ENCODE measurements around the gene SNX9. TPM values are rescaled to one million over a fixed set of nuclear protein-coding genes. Genes with fewer than 3 reads are reported as not detected.

SNX9 gene
- total and polyA plus RNA-seq, 7 donors, result 18.4 to 30.7 (median 26.5) TPM

DNA sequence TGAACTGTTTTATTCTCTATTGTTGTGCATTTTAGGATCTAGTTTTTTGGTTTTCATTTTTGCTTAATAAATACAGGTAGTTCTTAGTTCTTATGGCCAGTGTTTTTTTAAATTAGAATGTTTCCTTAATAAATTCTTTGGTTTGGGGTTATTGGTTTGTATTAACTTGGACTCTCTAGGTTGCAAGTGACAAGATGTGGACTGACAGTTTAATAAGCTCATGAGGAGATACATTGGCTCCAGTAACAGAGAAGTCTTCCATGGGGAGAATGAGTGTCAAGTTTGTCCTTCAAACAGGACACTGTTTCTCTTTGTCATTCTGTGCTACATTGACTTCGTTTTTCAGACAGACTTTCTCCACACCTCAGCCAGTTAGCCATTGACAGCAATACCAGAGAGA lies 39.7 kb downstream of the SNX9 start:
- intact Hi-C loops (cut with DNase I), result no loop called here
- Histone ChIP-seq H3K4me1 (peaks cover 54% of the 10 kb centered on the region), H3K36me3 (ENCODE audit: insufficient read depth in 1 of 2, low read depth in 1 of 2) (peaks cover 0 to under 1% of the 10 kb centered on the region in 2 donors), H3K4me3 (no peak overlapping the region), H3K27ac (no peak overlapping the region), H3K9me3 (no peaks in the 10 kb centered on the region), H3K27me3 (ENCODE audit: insufficient read depth in 3 of 3, low read length in 2 of 3) (no peaks in the 10 kb centered on the region)
- peak in 2 of 4 donors; percentile 28 to 47 for ATAC-seq
- TF ChIP-seq, protein P1, sequence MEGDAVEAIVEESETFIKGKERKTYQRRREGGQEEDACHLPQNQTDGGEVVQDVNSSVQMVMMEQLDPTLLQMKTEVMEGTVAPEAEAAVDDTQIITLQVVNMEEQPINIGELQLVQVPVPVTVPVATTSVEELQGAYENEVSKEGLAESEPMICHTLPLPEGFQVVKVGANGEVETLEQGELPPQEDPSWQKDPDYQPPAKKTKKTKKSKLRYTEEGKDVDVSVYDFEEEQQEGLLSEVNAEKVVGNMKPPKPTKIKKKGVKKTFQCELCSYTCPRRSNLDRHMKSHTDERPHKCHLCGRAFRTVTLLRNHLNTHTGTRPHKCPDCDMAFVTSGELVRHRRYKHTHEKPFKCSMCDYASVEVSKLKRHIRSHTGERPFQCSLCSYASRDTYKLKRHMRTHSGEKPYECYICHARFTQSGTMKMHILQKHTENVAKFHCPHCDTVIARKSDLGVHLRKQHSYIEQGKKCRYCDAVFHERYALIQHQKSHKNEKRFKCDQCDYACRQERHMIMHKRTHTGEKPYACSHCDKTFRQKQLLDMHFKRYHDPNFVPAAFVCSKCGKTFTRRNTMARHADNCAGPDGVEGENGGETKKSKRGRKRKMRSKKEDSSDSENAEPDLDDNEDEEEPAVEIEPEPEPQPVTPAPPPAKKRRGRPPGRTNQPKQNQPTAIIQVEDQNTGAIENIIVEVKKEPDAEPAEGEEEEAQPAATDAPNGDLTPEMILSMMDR (IDR thresholded peaks at IDR 0.05), result no peak
- DNase-seq, result no peak
- WGBS, 3 donors, result 37 to 67% (median 42%) methylated on average over 1 of the region's 1 CpG

DNA sequence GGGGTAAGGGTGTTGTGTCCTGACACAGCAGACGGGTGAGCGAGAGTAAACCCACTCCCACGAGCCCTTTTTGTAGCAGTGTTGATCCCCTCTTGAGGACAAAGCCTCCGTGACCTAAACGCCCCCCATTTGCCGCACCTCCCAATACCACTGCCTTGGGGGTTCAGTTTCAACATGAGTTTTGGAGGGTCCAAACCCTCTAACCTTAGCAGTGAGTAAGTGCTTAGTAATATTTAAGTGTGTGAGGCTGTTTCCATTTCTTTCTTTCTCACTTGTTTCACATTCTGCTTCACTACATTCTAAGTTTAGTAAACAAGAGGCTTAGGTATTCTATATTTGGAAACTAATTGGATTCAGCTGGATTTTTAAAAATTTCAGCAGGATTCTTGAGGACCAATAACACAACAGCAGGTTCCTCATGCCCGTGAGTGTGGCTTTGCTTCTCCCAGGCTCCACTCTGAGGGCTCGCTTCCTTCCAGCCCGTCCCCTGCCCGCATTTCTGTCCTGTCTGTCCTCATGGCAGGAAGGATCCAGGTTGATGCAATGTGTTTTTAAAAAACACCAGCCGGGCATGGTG lies 41.2 kb downstream of the SNX9 start:
- DNase-seq (no peak), ATAC-seq (no peak)
- peaks cover 53% of the 10 kb centered on the region for H3K4me1 ChIP-seq
- H3K27me3 ChIP-seq (ENCODE audit: insufficient read depth in 3 of 3, low read length in 2 of 3), result no peaks in the 10 kb centered on the region
- intact Hi-C loops (cut with DNase I), result no loop called here
- TF ChIP-seq, protein P1 (IDR thresholded peaks at IDR 0.05), result no peak
- H3K36me3 ChIP-seq (ENCODE audit: insufficient read depth in 1 of 2, low read depth in 1 of 2), result peaks cover 0 to 14% of the 10 kb centered on the region in 2 donors
- 91 to 92% (median 91%) methylated on average over 11 of the region's 11 CpGs for WGBS, 3 donors
- H3K27ac ChIP-seq, result no peak overlapping the region
- no peaks in the 10 kb centered on the region for H3K9me3 ChIP-seq
- no peak overlapping the region for H3K4me3 ChIP-seq

DNA sequence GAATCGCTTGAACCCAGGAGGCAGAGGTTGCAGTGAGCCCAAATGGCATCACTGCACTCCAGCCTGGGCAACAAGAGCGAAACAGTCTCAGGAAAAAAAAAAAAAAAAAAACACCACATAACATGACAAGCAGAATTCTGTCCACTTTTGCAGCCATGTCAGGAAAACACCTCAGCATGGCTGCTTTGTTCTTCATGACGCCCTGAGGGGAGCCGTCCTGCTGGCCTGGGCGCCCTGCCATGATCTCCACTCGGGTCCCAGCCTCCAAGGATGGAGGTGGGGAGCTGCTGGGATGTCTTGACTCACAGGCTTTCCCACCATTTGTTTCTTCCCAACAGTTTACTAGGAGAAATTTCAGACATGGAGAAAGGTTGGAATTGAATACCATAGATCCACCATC lies 42.2 kb downstream of the SNX9 start:
- TF ChIP-seq, protein P1 (IDR thresholded peaks at IDR 0.05), result no peak
- 86 to 93% (median 88%) methylated on average over 6 of the region's 6 CpGs for whole genome bisulfite sequencing, 3 donors
- no peaks in the 10 kb centered on the region for H3K9me3 ChIP-seq
- peaks cover 0 to 21% of the 10 kb centered on the region in 2 donors for H3K36me3 ChIP-seq (ENCODE audit: insufficient read depth in 1 of 2, low read depth in 1 of 2)
- DNase-seq (no peak), ATAC-seq (no peak)
- peaks cover 0 to 3% (median 0%) of the 10 kb centered on the region in 3 donors for H3K27me3 ChIP-seq (ENCODE audit: insufficient read depth in 3 of 3, low read length in 2 of 3)
- peaks cover 43% of the 10 kb centered on the region for H3K4me1 ChIP-seq
- H3K27ac ChIP-seq, result no peak overlapping the region
- no peak overlapping the region for H3K4me3 ChIP-seq
- intact Hi-C loops (cut with DNase I), result no loop called here

GRCh38 chr6:157867155-157867559 lies 44.1 kb downstream of the SNX9 start:
- Histone ChIP-seq H3K36me3 (ENCODE audit: insufficient read depth in 1 of 2, low read depth in 1 of 2) (peaks cover 0 to 29% of the 10 kb centered on the region in 2 donors), H3K4me1 (peaks cover 28% of the 10 kb centered on the region), H3K9me3 (no peaks in the 10 kb centered on the region), H3K27ac (no peak overlapping the region), H3K27me3 (ENCODE audit: insufficient read depth in 3 of 3, low read length in 2 of 3) (peaks cover 0 to 3% (median 0%) of the 10 kb centered on the region in 3 donors), H3K4me3 (no peak overlapping the region)
- TF ChIP-seq, protein P1 (IDR thresholded peaks at IDR 0.05), result no peak
- intact Hi-C loops (cut with DNase I), result no loop called here
- WGBS, 3 donors, result 57 to 67% (median 60%) methylated on average over 5 of the region's 5 CpGs
- DNase-seq (no peak), ATAC-seq (peak; percentile 47 to 71 (median 54))

DNA sequence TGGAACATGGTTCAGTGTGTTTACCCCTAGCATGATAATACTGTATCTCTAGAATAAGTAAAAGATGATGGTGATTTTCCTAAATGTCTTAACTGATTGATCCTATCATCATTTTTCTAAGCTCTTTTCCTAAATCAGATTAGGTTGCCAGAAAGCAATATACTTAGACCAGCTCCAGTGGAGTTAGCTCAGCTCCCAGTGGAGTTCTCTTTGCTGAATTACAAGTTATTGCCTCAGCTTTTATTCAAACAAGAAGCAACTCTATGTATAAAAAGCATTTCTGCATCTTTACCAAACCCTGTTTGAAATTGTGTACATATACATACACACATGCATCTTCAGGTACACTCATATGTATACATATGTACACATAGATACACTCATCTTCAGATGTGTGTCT lies 44.9 kb downstream of the SNX9 start:
- Histone ChIP-seq H3K27me3 (ENCODE audit: insufficient read depth in 3 of 3, low read length in 2 of 3) (peaks cover 0 to 3% (median 0%) of the 10 kb centered on the region in 3 donors), H3K9me3 (no peaks in the 10 kb centered on the region), H3K4me1 (peaks cover 20% of the 10 kb centered on the region), H3K27ac (no peak overlapping the region), H3K4me3 (no peak overlapping the region), H3K36me3 (ENCODE audit: insufficient read depth in 1 of 2, low read depth in 1 of 2) (peaks cover 0 to 29% of the 10 kb centered on the region in 2 donors)
- no peak for ATAC-seq
- DNase-seq, result no peak
- intact Hi-C loops (cut with DNase I), result no loop called here
- TF ChIP-seq, protein P1 (IDR thresholded peaks at IDR 0.05), result no peak

Measured in psoas muscle (tissue), 8 donors.